ENCODE results near the gene CYP1A2.

- TF ChIP-seq SIN3A (IDR thresholded peaks at IDR 0.05; ENCODE audit: borderline replicate concordance, insufficient read depth, low read length) (no peak), REST (IDR thresholded peaks at IDR 0.05; ENCODE audit: insufficient read depth in 1 of 2, low read depth in 2 of 2, low read length in 2 of 2) (no peak)
Observed at GRCh38 chr15:74724570-74725224, 23.9 kb upstream of the CYP1A2 start.

All from PFSK-1 (cell line).